Adipocyte (in vitro differentiated cells): ENCODE results near the gene CHP2.
A peak's percentile ranks its signal among the peaks of the same experiment; 100 is the strongest.
"Not testable (repeated sequence)": the region's sequence is repeated elsewhere in the genome, so short reads cannot be mapped to it uniquely, and the experiment has no call there.

ENCODE experiments used
- DNase-seq: peaks from one replicate; pipeline ENCODE4 v3.0.0-alpha.2; 2015; ENCODE audit warnings: low read depth
- H3K27me3 ChIP-seq: replicated peaks from 2 replicates; pipeline ENCODE4 v1.7.0; 2013; ENCODE audit warnings: mild to moderate bottlenecking, low read length, moderate library complexity; ENCODE audit not compliant: control insufficient read depth, insufficient read depth
- H3K36me3 ChIP-seq: 2 replicates; pipeline ENCODE4 v1.7.0; 2013; ENCODE audit warnings: low read length, mild to moderate bottlenecking, moderate library complexity; ENCODE audit not compliant: control insufficient read depth, insufficient read depth, severe bottlenecking
- H3K4me1 ChIP-seq: 2 replicates; pipeline ENCODE4 v1.7.0; 2013; ENCODE audit warnings: mild to moderate bottlenecking, low read length, moderate library complexity; ENCODE audit not compliant: control insufficient read depth, insufficient read depth
- H3K4me3 ChIP-seq: 2 replicates; pipeline ENCODE4 v1.7.0; 2013; ENCODE audit warnings: mild to moderate bottlenecking, low read length, moderate library complexity
- H3K9ac ChIP-seq: 2 replicates; pipeline ENCODE4 v1.7.0; 2013; ENCODE audit warnings: mild to moderate bottlenecking, low read length, moderate library complexity
- H3K9me3 ChIP-seq: 2 replicates; pipeline ENCODE4 v1.7.0; 2013; ENCODE audit warnings: mild to moderate bottlenecking, low read length, moderate library complexity; ENCODE audit not compliant: control insufficient read depth

Gene CHP2

DNA sequence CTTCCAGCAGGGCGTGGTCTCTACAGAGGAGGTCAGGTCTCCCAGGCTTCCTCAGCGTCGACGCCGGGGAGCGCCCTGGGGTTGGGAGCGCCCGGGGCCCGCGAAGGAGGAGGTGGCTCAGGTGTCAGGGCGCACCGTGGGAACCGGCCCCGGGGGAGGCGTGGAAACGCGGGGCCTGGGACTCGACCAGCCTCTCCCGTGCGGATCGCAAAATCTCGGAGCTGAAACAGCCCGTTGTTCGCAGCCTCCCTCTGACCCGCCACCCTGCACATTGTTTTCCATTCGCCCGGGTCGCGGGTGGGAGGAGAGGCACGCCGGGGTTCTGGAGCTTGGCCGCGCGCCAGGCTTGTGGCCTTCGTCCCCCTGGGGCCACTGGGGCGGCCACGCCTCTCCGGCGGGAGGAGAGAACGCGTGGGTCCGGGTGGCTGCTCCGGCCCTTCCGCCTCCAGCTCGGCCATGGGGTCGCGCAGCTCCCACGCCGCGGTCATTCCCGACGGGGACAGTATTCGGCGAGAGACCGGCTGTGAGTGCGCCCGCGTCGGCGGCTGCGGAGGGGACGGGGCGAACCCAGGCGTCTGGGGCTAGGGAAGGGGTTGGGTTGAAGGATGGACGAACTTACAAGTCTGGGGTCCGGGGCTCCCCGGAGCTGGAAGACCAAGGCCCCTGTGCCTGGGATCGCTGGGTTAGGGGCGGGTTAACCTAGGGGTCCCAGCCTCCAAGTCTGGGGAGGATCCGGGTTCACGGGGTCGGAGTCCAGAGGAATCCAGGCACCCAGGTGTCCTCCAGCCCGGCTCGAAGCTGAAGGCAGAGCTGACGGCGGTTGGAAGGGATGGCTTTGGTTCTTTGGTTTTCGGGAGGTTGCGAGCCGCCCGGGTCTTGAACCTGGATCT, at the start of gene CHP2:
TSS of gene CHP2 (plus strand) at position 433 of the 890 bp plus-strand sequence. CDS start at position 457, 24 bp downstream.
- Histone ChIP-seq H3K9ac (no peak within 1 kb of the TSS), H3K36me3 (no peaks in the 10 kb centered on the region), H3K4me3 (peak within 1 kb of the TSS; percentile 56), H3K9me3 (peaks cover 4% of the 10 kb centered on the region), H3K27me3 (peaks cover 47% of the 10 kb centered on the region), H3K4me1 (peaks cover 5% of the 10 kb centered on the region)
- no peak for DNase-seq

DNA sequence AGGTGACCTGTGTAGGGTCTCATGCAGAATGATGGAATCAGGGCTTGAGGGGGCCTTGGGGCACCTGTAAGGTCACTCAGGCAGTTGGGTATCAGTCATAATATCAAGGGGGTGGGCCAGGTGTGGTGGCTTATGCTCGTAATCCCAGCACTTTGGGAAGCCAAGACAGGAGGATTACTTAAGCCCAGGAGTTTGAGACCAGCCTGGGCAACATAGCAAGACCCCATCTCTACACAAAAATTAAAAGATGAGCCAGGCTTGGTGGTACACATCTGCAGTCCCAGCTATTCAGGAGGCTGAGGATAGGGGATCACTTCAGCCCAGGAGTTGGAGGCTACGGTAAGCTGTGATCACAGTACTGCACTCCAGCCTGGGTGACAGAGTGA, 49.3 kb upstream of the CHP2 start:
- peaks cover 34% of the 10 kb centered on the region for H3K27me3 ChIP-seq
- no peaks in the 10 kb centered on the region for H3K36me3 ChIP-seq
- H3K9ac ChIP-seq: no peak overlapping the region
- H3K4me1 ChIP-seq: no peaks in the 10 kb centered on the region
- peaks cover 30% of the 10 kb centered on the region for H3K9me3 ChIP-seq
- no peak overlapping the region for H3K4me3 ChIP-seq
- no peak for DNase-seq

DNA sequence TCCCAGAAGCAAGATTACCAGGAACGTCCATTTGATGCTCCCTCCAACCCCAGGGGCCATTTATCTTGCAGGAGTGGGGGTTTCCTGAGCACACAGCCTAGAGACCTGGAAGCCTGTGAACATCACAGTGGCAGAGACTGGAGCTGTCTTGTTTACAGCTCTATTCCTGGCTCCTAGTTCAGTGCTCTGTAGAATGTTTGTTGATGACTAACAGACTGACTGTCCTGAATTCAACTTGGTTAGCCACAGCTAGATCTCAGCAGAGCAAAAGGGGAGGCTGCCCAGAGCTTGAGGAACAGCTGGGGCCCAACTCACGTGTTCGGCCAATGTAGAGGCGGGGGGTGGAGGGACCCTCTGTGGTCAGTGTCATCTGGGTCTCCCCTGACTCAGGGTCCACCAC, 48.4 kb upstream of the CHP2 start:
- no peak for DNase-seq
- peaks cover 36% of the 10 kb centered on the region for H3K27me3 ChIP-seq
- no peaks in the 10 kb centered on the region for H3K36me3 ChIP-seq
- H3K9me3 ChIP-seq: peaks cover 32% of the 10 kb centered on the region
- no peak overlapping the region for H3K9ac ChIP-seq
- H3K4me3 ChIP-seq: no peak overlapping the region
- H3K4me1 ChIP-seq: no peaks in the 10 kb centered on the region

DNA sequence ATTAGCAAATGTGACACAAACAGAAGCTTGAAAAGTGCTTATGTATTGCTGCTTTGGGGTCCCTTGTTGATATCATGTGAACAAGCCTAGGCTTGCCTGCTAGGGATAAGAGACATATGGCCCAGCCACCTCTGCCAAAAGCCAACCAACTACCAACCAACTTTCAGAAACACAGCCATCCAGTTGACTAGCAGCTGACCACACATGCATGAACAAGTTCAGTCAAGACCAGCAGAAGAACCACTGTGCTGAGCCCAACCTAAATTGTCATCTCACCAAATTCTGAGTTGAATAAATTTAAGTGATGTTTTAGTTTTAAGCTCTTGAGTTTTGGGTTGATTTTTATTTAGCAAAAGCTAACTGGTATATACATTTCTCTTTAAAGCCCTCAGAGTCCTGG, 45.3 kb upstream of the CHP2 start:
- H3K36me3 ChIP-seq: no peaks in the 10 kb centered on the region
- peaks cover 22% of the 10 kb centered on the region for H3K9me3 ChIP-seq
- H3K4me3 ChIP-seq: no peak overlapping the region
- H3K4me1 ChIP-seq: no peaks in the 10 kb centered on the region
- peaks cover 45% of the 10 kb centered on the region for H3K27me3 ChIP-seq
- DNase-seq: no peak
- H3K9ac ChIP-seq: no peak overlapping the region

DNA sequence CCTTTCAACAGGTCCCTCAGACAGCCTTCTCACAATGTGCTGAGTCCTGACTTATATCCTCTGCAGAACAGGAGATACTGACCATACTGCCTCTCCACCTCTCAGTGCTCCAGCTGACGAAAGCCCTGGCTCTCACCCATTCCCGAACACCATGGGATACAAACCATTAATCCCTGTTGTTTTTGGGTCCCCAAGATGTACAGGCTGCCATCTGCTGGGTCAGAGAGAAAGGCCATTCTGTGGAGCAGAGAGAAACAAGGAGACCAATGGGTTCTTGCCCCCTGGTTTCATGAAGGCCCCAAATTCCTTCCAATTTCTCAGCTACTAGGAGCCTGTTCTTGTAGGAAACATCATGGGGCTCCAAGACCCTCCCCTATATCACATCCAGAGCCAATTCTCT, 44.8 kb upstream of the CHP2 start:
- no peaks in the 10 kb centered on the region for H3K4me1 ChIP-seq
- peaks cover 22% of the 10 kb centered on the region for H3K9me3 ChIP-seq
- no peak overlapping the region for H3K4me3 ChIP-seq
- H3K27me3 ChIP-seq: peaks cover 49% of the 10 kb centered on the region
- DNase-seq: no peak
- H3K9ac ChIP-seq: no peak overlapping the region
- no peaks in the 10 kb centered on the region for H3K36me3 ChIP-seq

DNA sequence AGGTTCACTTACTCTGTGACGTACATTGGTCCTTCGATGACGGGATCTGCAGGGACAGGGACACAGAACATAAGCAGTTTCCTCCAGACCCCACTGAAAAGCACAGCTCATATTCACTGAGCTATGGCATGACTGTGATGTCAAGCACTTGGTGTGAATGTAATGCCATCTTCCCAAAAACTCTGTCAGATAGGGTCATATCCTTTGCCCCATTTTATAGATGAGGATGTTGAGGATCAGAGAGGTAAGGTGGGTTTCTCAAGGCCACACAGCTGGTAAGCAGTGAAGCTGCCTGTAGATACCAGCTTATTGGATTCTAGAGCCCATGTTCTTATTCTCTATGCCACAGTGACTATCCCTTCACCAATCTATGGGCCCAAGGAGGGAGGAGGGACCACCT, 44.3 kb upstream of the CHP2 start:
- peaks cover 50% of the 10 kb centered on the region for H3K27me3 ChIP-seq
- H3K4me1 ChIP-seq: no peaks in the 10 kb centered on the region
- H3K4me3 ChIP-seq: no peak overlapping the region
- no peaks in the 10 kb centered on the region for H3K36me3 ChIP-seq
- H3K9me3 ChIP-seq: peaks cover 22% of the 10 kb centered on the region
- H3K9ac ChIP-seq: no peak overlapping the region
- no peak for DNase-seq

DNA sequence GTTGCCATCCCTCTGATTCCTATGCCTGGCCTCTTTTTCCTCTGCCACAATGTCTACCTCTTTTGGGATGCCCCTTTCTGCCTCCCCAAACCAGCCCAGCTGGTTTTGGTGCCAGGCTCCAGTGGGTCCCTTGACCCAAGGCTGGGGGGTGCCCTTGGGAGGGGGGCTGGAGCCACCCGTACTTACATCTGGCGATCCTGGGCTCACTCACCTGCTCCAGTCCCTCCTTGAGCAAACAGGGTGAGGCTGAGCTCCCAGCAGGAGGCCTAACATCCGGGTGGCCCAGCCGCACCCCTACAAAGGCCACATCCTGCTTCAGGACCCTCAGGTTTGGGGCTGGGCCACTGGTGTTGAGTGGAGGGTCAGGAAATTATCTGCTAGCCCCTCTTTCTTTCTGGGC, 43.0 kb upstream of the CHP2 start:
- Histone ChIP-seq H3K36me3 (no peaks in the 10 kb centered on the region), H3K9me3 (peaks cover 22% of the 10 kb centered on the region), H3K4me3 (no peak overlapping the region), H3K4me1 (no peaks in the 10 kb centered on the region), H3K9ac (no peak overlapping the region), H3K27me3 (peaks cover 50% of the 10 kb centered on the region)
- DNase-seq: no peak

DNA sequence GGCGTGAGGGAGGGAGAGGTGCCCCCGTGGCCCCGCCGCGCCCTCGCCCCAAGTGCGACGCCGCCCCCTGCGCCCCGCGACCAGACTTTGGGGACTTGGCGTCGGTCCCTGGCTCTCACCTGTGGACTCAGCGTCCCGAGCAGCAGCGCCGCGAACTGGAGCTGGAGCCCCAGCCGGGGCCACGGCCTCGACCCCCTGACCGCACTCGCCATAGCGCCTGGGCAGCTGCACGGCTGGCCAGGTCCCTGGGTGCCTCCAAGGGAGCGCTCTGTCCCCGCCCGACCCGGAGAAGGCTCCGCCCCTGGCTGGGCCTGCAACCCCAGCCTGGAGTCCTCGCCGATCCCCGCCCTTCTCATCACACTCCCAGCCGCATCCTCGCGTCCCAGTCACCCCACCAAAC, 41.9 kb upstream of the CHP2 start, which contains the start of gene ERN2:
TSS of gene ERN2 (minus strand) at position 247 of the 400 bp plus-strand sequence. CDS start at position 212, 35 bp downstream.
- H3K9me3 ChIP-seq: peaks cover 22% of the 10 kb centered on the region
- H3K36me3 ChIP-seq: no peaks in the 10 kb centered on the region
- peaks cover 43% of the 10 kb centered on the region for H3K27me3 ChIP-seq
- no peak for DNase-seq
- H3K9ac ChIP-seq: no peak within 1 kb of the TSS
- no peaks in the 10 kb centered on the region for H3K4me1 ChIP-seq
- no peak within 1 kb of the TSS for H3K4me3 ChIP-seq

DNA sequence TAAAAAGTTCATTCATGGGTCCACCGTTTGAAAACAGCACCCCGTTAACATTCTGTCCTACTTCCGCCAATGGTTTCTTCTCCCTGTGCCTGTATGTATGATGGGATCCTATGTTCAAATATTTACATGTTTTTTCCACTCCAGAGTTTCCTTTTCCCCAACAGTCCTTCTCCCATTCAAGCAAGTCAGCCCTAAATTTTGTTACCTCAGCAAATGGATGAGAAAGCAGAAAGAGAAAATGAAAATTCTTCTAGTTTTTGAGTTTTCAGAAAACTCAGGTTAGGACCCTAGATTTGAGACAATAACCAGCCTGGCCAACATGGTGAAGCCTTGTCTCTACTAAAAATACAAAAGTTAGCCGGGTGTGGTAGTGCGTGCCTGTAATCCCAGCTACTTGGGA, 38.3 kb upstream of the CHP2 start:
- Histone ChIP-seq H3K9ac (no peak overlapping the region), H3K9me3 (no peaks in the 10 kb centered on the region), H3K27me3 (peaks cover 22% of the 10 kb centered on the region), H3K4me3 (no peak overlapping the region), H3K4me1 (no peaks in the 10 kb centered on the region), H3K36me3 (no peaks in the 10 kb centered on the region)
- DNase-seq: no peak

DNA sequence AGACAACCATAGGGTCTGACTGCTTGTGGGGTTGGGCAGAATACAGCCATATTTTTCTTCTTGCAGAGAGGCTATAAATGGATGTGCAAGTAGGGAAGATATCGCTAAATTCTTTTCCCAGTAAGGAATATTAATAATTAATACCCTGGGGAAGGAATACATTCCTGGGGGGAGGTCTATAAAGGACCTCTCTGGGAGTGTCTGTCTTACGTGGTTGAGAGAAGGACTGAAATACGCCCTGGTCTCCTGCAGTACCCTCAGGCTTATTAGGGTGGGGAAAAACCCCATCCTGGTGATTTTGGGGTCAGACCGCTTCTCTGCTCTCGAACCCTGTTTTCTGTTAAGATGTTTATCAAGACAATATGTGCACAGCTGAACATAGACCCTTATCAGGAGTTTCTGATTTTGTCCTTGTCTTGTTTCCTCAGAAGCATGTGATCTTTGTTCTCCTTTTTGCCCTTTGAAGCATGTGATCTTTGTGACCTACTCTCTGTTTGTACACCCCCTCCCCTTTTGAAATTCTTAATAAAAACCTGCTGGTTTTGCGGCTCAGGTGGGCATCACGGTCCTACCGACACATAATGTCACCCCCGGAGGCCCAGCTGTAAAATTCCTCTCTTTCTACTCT, 32.1 kb upstream of the CHP2 start:
- not testable (repeated sequence) for H3K9ac ChIP-seq, H3K27me3 ChIP-seq, H3K36me3 ChIP-seq, H3K9me3 ChIP-seq, H3K4me1 ChIP-seq, DNase-seq, H3K4me3 ChIP-seq

DNA sequence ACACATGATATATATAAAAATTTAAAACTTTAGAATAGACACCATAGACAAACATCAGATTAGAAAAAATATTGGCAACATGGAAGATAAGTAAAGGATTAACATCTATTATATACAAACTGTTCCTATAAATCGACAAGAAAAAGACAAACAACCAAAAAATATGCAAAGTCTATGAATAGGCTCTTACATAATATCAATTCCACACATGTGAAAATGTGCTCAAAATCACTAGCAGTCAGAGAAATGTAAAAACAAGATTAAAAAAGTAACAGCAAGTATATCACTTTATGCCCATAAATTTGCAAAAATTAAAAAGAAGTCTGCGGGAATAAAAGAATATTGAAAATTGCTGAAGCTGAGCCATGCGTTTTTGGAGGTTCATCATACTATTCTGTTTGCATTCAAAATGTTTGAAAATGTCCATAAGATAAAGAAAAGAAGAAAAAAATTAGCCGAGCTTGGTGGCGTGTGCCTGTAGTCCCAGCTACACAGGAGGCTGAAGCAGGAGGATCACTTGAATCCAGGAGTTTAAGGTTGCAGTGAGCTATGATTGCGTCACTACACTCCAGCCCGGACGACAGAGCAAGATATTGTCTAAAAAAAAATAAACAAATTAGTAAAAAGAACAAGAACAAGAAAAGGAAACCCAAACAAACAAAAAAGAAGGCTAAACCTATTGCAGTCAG, 30.6 kb upstream of the CHP2 start:
- Histone ChIP-seq H3K4me1 (peaks cover 10% of the 10 kb centered on the region), H3K9ac (no peak overlapping the region), H3K9me3 (peaks cover 8% of the 10 kb centered on the region), H3K4me3 (no peak overlapping the region), H3K36me3 (no peaks in the 10 kb centered on the region), H3K27me3 (no peaks in the 10 kb centered on the region)
- DNase-seq: peak; percentile 12
